VCaP (cell line): ENCODE measurements around the gene TAP1.
"Not testable (repeated sequence)": the region's sequence is repeated elsewhere in the genome, so short reads cannot be mapped to it uniquely, and the experiment has no call there.

Source experiments
- H3K27ac ChIP-seq: fragments of 450-650 bp; 2 replicates; pipeline ENCODE4 v1.5.1; 2017
- TF ChIP-seq, protein P1 (sequence below): fragments of 450-650 bp; conservative IDR thresholded peaks from 2 replicates; pipeline ENCODE4 v1.5.1; 2017; ENCODE audit warnings: mild to moderate bottlenecking, moderate library complexity

TAP1 gene

DNA sequence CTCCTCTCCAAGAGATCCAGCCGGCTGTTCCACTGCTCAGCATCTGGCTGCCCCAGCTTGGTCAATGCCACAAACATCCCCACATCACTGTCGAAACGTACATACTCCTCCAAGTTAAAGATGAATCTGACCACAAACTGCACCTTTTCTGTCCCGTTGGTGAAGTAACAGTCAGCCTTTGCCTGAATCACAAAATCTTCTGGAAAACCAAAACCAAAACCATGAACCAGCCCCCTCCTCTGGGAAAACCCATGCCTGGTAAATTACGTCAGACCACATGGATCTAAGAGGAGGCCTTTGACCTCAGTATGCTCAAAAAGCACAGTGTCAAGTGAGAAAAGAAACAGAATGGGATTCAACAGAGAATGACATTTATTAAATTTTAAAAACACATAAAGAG lies 38.4 kb downstream of the TAP1 start:
- TF ChIP-seq, protein P1, sequence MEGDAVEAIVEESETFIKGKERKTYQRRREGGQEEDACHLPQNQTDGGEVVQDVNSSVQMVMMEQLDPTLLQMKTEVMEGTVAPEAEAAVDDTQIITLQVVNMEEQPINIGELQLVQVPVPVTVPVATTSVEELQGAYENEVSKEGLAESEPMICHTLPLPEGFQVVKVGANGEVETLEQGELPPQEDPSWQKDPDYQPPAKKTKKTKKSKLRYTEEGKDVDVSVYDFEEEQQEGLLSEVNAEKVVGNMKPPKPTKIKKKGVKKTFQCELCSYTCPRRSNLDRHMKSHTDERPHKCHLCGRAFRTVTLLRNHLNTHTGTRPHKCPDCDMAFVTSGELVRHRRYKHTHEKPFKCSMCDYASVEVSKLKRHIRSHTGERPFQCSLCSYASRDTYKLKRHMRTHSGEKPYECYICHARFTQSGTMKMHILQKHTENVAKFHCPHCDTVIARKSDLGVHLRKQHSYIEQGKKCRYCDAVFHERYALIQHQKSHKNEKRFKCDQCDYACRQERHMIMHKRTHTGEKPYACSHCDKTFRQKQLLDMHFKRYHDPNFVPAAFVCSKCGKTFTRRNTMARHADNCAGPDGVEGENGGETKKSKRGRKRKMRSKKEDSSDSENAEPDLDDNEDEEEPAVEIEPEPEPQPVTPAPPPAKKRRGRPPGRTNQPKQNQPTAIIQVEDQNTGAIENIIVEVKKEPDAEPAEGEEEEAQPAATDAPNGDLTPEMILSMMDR: no peak
- H3K27ac ChIP-seq: no peak overlapping the region

DNA sequence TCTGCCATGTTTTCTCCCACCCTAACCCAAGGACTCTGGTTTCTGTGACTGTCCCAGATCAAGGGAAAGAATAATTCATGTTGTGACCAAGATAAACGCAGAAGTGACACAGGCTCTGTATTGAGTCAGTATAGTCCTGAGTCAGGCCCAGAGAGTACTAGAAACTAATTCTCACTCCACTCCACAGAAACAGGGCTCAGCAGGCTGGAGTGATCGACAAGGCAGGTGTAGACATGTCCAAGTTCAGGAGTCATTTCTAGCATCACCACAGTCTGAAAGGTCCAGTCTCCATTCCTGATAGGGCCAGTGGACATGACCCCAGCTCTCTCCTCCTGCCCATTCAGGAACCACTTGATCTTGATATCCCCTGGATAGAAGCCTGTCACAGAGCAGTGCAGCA lies 39.4 kb downstream of the TAP1 start:
- TF ChIP-seq, protein P1: no peak
- no peak overlapping the region for H3K27ac ChIP-seq

DNA sequence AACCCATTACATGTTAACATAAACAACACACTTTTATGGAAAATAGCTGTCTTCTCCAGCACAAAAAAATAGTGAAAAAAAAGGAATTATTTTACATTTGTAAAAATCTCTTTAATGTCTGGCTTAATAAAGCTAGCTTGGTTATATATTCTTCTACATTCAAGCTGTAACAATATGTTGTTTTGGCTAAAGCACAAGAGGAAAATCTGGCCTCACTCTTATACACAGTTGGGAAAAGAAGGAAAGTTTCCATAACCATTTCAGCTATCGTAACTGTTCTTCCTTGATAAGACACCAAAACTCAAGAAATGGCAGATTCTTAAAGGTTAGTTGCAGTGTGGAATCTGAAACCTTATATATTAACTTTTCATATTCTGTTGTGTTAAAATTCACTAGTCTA lies 44.3 kb downstream of the TAP1 start:
- H3K27ac ChIP-seq: no peak overlapping the region
- TF ChIP-seq, protein P1: no peak

DNA sequence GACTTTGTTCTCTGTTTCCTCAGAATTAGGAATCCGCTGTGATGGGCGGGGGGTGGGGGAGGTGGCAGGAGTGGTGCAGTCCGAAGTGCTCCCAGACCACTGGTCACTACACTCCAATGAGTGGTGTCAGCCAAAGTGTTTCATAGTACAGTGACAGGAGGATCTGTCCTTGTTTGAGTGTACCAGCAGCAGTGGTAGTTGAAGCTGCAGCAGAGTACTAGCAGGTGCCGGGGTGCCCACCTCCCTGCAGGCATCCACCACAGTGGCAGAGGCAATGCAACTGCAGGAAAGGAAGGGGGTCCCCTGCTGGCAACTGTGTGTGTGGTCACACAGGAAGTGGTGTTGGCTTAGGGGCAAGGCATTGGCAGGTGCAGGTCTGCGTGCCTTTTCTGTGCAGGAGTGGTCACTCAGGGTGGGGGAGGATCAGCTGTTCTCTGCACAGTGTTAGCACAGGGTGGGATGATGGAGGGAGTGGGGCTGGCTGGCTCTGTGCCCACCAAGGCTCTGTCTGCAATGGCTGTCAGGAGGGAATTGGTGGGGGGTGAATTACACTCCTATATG lies 46.4 kb downstream of the TAP1 start:
- TF ChIP-seq, protein P1: no peak
- no peak overlapping the region for H3K27ac ChIP-seq

DNA sequence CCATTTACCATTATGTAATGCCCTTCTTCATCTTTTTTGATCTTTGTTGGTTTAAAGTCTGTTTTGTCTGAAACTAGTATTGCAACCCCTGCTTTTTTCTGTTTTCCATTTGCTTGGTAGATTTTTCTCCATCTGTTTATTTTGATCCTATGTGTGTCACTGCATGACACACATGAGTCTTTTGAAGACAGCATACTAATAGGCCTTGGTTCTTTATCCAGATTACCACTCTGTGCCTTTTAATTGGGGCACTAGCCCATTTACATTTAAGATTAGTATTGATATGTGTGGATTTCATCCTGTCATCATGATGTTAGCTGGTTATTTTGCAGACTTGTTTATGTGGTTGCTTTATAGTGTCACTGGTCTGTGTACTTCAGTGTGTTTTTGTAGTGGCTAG lies 48.1 kb downstream of the TAP1 start:
- H3K27ac ChIP-seq: not testable (repeated sequence)

DNA sequence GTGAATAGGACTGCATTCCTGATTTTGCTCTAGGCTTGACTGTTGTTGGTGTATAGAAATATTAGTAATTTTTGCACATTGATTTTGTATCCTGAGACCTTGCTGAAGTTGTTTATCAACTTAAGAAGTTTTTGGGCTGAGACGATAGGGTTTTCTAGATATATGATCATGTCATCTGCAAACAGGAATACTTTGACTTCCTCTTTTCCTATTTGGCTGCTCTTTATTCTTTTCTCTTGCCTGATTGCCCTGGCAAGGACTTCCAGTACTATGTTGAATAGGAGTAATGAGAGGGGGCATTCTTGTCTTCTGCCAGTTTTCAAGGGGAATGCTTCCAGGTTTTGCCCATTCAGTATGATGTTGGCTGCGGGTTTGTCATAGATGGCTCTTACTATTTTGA lies 50.1 kb downstream of the TAP1 start:
- TF ChIP-seq, protein P1: no peak
- H3K27ac ChIP-seq: no peak overlapping the region

DNA sequence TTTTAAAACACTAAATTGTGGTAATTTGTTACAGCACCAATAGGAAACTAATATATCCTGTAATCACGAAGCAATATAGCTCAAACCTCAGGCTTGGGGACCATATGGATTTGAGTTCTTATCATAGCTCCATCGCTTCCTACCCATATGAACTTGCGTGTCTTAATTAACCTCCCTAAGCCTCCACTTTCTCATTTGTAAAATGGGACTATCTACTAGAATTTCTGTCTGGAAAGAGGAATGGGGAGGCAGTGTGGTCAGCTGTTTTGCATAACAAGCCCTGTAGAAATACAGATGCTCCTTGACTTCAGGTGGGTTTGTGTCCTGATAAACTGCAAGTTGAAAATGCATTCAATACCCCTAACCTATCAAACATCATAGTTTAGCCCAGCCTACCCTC lies 53.8 kb downstream of the TAP1 start:
- H3K27ac ChIP-seq: no peak overlapping the region
- TF ChIP-seq, protein P1: no peak

DNA sequence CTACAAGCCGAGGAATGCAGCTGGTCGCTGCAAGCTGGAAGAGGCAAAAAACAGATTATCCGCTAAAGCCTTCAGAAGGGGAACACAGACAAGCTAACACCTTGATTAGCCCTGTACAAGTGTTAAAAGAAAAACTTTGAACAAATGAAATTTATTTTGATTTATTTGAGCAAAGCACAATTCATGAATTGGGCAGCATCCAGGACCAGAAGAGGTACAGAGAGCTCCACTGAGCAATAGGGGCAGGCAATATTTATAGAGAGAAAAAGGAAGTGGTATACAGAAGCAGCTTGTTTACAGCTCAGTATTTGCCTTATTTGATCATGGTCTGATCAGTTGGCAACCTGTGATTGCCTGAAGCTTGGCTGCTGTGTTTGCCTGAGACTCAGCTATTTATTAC lies 54.3 kb downstream of the TAP1 start:
- no peak overlapping the region for H3K27ac ChIP-seq
- TF ChIP-seq, protein P1: no peak
